ENCODE data around the gene NRP2. TPM values are rescaled to one million over a fixed set of nuclear protein-coding genes. Genes with fewer than 3 reads are reported as not detected.

Gene NRP2
- polyA plus RNA-seq, 2 of the 4 experiments (the other 2 are of a cell fraction), result 144 to 159 TPM

GRCh38 chr2:205675861-205676516 is 6.3 kb upstream of the NRP2 start:
- WGBS (ENCODE audit: missing lambda C conversion rate), result 16% methylated on average over 7 of the region's 7 CpGs
- no peak for TF ChIP-seq HOXA7 (CRISPR knock-in tag; IDR thresholded peaks at IDR 0.05)
- no peak for TF ChIP-seq RFX5 (IDR thresholded peaks at IDR 0.05)
- no peak for TF ChIP-seq GATA3 (IDR thresholded peaks at IDR 0.05; ENCODE audit: borderline replicate concordance)
- no peak for TF ChIP-seq ZNF302 (CRISPR knock-in tag; IDR thresholded peaks at IDR 0.05)
- TF ChIP-seq PBX3 (IDR thresholded peaks at IDR 0.05), result no peak
- TF ChIP-seq MAX (IDR thresholded peaks at IDR 0.05), result no peak
- TF ChIP-seq CHD4 (IDR thresholded peaks at IDR 0.05; ENCODE audit: borderline replicate concordance), result no peak
- TF ChIP-seq ZSCAN20 (CRISPR knock-in tag; IDR thresholded peaks at IDR 0.05), result no peak
- no peak for TF ChIP-seq TFCP2L1 (CRISPR knock-in tag; IDR thresholded peaks at IDR 0.05)
- no peak for TF ChIP-seq RNF2 (IDR thresholded peaks at IDR 0.05; ENCODE audit: borderline replicate concordance, low read depth)
- TF ChIP-seq CBX8 (IDR thresholded peaks at IDR 0.05), result no peak
- TF ChIP-seq RAD21 (conservative IDR thresholded peaks at IDR 0.05 in 1 of 2, IDR thresholded peaks at IDR 0.05 in 1 of 2), result peak; percentile 89 to 92
- no peak for TF ChIP-seq POLR2AphosphoS2 (conservative IDR thresholded peaks at IDR 0.05; ENCODE audit: low read length)
- TF ChIP-seq POLR2A (IDR thresholded peaks at IDR 0.05; ENCODE audit: low read length), result no peak
- TF ChIP-seq HMGXB4 (CRISPR knock-in tag; IDR thresholded peaks at IDR 0.05; ENCODE audit: borderline replicate concordance), result no peak
- no peak for TF ChIP-seq CEBPB (IDR thresholded peaks at IDR 0.05)
- no peak for TF ChIP-seq ZC3H11A (IDR thresholded peaks at IDR 0.05)
- peak; percentile 89 for TF ChIP-seq CTCF (IDR thresholded peaks at IDR 0.05)
- no peak for TF ChIP-seq BCL3 (IDR thresholded peaks at IDR 0.05)
- no peak for TF ChIP-seq MAFK (IDR thresholded peaks at IDR 0.05; ENCODE audit: partially characterized antibody)
- no peak for TF ChIP-seq EP300 (IDR thresholded peaks at IDR 0.05)
- TF ChIP-seq RARB (CRISPR knock-in tag; IDR thresholded peaks at IDR 0.05), result no peak
- peak; percentile 89 for TF ChIP-seq SMC3 (IDR thresholded peaks at IDR 0.05)
- TF ChIP-seq SREBF2 (IDR thresholded peaks at IDR 0.05), result no peak
- TF ChIP-seq NFE2L2 (conservative IDR thresholded peaks at IDR 0.05; ENCODE audit: low read length), result no peak
- no peak for TF ChIP-seq E2F6 (IDR thresholded peaks at IDR 0.05; ENCODE audit: borderline replicate concordance, low read depth)
- CTCF ChIA-PET, result interaction anchor here (0.6 to 6.1 kb wide), 42 partner anchors 8 to 1563 kb away, joined by 3 to 56 read pairs (median 4); no protein-coding TSS in a partner anchor
- FAIRE-seq (peak; percentile 95), DNase-seq (ENCODE audit: low read depth in 1 of 2, low spot score in 1 of 2) (peak; percentile 67 to 74), ATAC-seq (peak; percentile 60 to 70; a peak in 4 of 6 replicates)
- H3K4me2 ChIP-seq, result peak overlapping the region; percentile 54
- no peak overlapping the region for H3K4me3 ChIP-seq
- no peaks in the 10 kb centered on the region for H3K9me3 ChIP-seq
- POLR2A ChIA-PET, result interaction anchor here (1.1 kb wide), 1 partner anchor 1131 kb away, joined by 3 read pairs; the partner anchor contains the start of gene PARD3B
- H3K27ac ChIP-seq, result peak overlapping the region; percentile 35 to 44; a peak in 3 of 6 replicates
- peaks cover 12% of the 10 kb centered on the region for H3K4me1 ChIP-seq

Data from A549 (cell line).